ENCODE data around the gene CLEC2B.

CLEC2B gene

DNA sequence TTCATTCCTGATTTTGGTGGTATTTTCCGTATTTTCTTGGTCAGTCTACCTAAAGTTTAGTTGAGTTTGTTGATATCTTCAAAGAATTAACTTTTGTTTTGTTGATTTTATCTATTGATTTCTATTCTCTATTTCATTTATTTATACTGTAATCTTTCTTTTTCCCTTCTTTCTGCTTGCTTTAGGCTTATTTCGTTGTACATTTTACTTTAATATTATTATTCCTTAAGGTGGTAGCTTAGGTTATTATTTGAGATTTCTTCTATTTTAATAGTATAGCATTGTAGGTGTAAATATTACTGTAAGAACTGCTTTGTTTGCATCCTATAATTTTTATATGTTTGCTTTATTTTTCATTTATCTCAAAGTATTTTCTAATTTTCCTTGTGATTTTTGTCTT lies 63.3 kb downstream of the CLEC2B start:
- DNase-seq, result no peak

All from NCI-H1694 treated with DMSO at 0.1 percent for 48 hours (cell line).